Thoracic aorta (tissue), 2 donors: ENCODE results near the gene ZNHIT6. TPM values are rescaled to one million over a fixed set of nuclear protein-coding genes. Genes with fewer than 3 reads are reported as not detected.

Experiments used
- ATAC-seq: fragments of 150-250 bp; one replicate; pipeline ENCODE4 v1.8.0; 2017; ENCODE audit warnings: low read depth; ENCODE audit not compliant: insufficient number of reproducible peaks, low FRiP score
- DNase-seq: peaks from one replicate; pipeline ENCODE4 v3.0.0-alpha.2; 2020; ENCODE audit warnings: low spot score
- H3K27ac ChIP-seq, 2 donors: fragments of 200-600 bp; sonication (generic); 1 replicate in 1 of 2; 2 replicates in 1 of 2; pipeline ENCODE4 v1.5.1; 2016; ENCODE audit warnings: mild to moderate bottlenecking in 2 of 2, moderate library complexity in 2 of 2
- H3K27me3 ChIP-seq: fragments of 200-600 bp; sonication (generic); replicated peaks from 2 replicates; pipeline ENCODE4 v1.6.0; 2016; ENCODE audit warnings: mild to moderate bottlenecking; ENCODE audit not compliant: insufficient read depth
- H3K36me3 ChIP-seq: fragments of 200-600 bp; sonication (generic); one replicate; pipeline ENCODE4 v1.5.1; 2016
- H3K4me1 ChIP-seq, 2 donors: fragments of 200-600 bp; sonication (generic); 1 replicate in 1 of 2; 2 replicates in 1 of 2; pipeline versions ENCODE4 v1.5.1 to v1.6.0; 2016; ENCODE audit warnings: low read depth in 2 of 2, mild to moderate bottlenecking in 1 of 2; ENCODE audit not compliant: control insufficient read depth in 1 of 2
- H3K4me3 ChIP-seq: fragments of 200-600 bp; sonication (generic); 2 replicates; pipeline ENCODE4 v1.5.1; 2016; ENCODE audit warnings: mild to moderate bottlenecking
- H3K9me3 ChIP-seq: fragments of 200-600 bp; sonication (generic); 2 replicates; pipeline ENCODE4 v1.5.1; 2016
- total RNA-seq, 2 donors: library from RNA; depleted of rRNA; stranded (reverse); fragments of >200 nt; gene quantifications; one replicate each; pipeline versions ENCODE4 v1.1.0 to v1.2.3, GENCODE V29; 2016
- TF ChIP-seq, protein P1 (sequence below): fragments of 200-600 bp; sonication (generic); IDR thresholded peaks from one replicate; pipeline ENCODE4 v1.5.1; 2019; ENCODE audit warnings: antibody characterized with exemption

ZNHIT6 gene
- total RNA-seq, 2 donors from 2014 or later: 14.5 to 19.1 TPM

DNA sequence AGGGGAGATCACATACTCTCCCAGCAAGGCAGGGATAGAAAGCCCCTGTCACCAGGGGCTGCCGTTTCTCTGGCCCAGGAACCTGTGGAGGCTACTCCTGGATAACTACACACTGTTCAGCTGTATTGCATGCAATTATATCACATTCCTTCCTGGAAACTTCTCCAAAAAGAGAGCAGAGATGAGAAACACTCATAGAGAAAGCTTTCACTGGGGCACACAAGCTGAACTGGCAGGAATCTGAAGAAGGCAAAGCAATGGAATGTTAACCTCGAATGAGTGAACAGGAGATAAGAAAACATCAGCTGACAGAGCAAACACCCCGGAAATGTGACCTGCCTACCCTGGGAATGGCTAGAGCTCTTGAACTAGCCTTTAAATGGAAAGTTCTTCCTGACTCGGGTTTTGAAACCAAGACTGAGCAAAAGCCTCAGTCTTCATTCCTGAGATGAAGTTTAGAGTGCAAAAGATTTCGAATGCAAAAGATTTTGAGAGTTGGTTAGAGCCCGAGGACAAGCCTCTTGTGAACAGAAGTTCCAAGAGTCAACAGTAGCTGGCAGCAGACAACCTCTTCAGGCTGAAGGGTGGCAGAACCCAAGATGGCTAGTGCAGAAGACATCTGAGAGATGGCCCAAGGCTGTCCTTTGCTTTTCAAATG, 95.4 kb downstream of the ZNHIT6 start:
- peaks cover 22 to 25% of the 10 kb centered on the region in 2 donors for H3K4me1 ChIP-seq
- no peaks in the 10 kb centered on the region for H3K36me3 ChIP-seq
- H3K27me3 ChIP-seq: no peaks in the 10 kb centered on the region
- no peaks in the 10 kb centered on the region for H3K9me3 ChIP-seq
- H3K4me3 ChIP-seq: peak overlapping the region; percentile 48
- H3K27ac ChIP-seq: peak overlapping the region; percentile 62 to 63
- DNase-seq (no peak), ATAC-seq (no peak)
- TF ChIP-seq, protein P1, sequence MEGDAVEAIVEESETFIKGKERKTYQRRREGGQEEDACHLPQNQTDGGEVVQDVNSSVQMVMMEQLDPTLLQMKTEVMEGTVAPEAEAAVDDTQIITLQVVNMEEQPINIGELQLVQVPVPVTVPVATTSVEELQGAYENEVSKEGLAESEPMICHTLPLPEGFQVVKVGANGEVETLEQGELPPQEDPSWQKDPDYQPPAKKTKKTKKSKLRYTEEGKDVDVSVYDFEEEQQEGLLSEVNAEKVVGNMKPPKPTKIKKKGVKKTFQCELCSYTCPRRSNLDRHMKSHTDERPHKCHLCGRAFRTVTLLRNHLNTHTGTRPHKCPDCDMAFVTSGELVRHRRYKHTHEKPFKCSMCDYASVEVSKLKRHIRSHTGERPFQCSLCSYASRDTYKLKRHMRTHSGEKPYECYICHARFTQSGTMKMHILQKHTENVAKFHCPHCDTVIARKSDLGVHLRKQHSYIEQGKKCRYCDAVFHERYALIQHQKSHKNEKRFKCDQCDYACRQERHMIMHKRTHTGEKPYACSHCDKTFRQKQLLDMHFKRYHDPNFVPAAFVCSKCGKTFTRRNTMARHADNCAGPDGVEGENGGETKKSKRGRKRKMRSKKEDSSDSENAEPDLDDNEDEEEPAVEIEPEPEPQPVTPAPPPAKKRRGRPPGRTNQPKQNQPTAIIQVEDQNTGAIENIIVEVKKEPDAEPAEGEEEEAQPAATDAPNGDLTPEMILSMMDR: peak; percentile 34

DNA sequence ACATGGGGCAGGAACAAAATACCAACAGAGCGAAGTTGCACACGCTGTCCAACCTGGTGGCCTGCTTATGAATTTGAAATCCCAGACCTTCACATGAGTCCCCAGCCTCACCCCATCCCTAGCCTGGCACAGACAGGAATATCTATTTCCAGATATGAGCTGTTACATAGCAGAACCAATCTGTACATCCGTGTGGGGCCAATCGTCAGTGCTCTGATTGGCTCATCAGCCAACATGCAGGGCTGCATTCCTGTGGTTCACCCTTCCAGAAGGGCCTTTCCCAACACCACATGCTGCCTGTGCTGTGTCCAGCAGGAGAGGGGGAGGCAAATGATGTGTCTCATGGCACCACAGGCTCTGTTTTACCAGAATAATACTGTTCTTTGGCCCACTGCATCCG, 96.4 kb downstream of the ZNHIT6 start:
- peaks cover 22 to 30% of the 10 kb centered on the region in 2 donors for H3K4me1 ChIP-seq
- H3K36me3 ChIP-seq: no peaks in the 10 kb centered on the region
- no peaks in the 10 kb centered on the region for H3K27me3 ChIP-seq
- TF ChIP-seq, protein P1: no peak
- no peak overlapping the region for H3K4me3 ChIP-seq
- DNase-seq: no peak
- ATAC-seq: peak; percentile 33
- H3K9me3 ChIP-seq: no peaks in the 10 kb centered on the region
- H3K27ac ChIP-seq: peak overlapping the region; percentile 62 to 63

DNA sequence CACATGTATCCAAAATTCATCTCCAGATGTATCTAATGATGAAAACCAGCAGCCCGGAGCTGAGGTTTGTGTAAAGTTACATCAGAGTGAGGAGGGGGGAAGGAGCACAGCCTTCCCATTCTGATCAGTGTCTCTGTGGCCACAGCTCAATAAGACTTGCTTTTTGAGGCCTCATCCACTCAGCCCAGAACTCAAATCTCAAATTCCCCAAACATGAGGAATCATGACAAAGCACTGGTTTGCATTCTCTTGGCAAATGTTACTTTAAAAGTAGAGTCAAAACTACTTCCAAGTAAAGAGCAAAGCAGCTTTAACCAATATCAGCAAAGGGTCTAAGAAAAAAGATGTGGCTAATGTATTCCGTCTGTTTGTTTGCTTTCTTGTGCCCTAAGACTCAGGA, 96.8 kb downstream of the ZNHIT6 start:
- Histone ChIP-seq H3K4me3 (no peak overlapping the region), H3K9me3 (no peaks in the 10 kb centered on the region), H3K27me3 (no peaks in the 10 kb centered on the region), H3K4me1 (peaks cover 22 to 30% of the 10 kb centered on the region in 2 donors), H3K36me3 (no peaks in the 10 kb centered on the region), H3K27ac (peak overlapping the region; percentile 62 to 63)
- DNase-seq (no peak), ATAC-seq (no peak)
- TF ChIP-seq, protein P1: no peak

DNA sequence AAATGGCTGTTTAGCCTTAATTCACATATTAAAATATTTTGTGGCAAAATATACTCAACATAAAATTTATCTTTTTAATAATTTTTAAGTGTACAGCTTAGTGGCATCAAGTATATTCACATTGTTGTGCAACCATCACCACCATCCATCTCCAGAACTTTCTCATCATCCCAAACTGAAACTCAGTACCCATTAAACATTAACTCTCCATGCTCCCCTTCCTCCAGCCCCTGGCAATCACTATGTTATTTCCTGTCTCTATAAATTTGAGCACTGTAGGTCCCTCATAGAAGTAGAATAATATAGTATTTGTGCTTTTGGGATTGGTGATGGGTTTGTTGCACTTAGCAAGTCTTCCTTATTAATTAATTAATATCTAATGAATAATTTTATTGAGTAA, 98.3 kb downstream of the ZNHIT6 start:
- Histone ChIP-seq H3K27ac (no peak overlapping the region), H3K4me1 (peaks cover 22 to 30% of the 10 kb centered on the region in 2 donors), H3K36me3 (no peaks in the 10 kb centered on the region), H3K27me3 (no peaks in the 10 kb centered on the region), H3K9me3 (no peaks in the 10 kb centered on the region), H3K4me3 (no peak overlapping the region)
- TF ChIP-seq, protein P1: no peak
- DNase-seq (no peak), ATAC-seq (no peak)

DNA sequence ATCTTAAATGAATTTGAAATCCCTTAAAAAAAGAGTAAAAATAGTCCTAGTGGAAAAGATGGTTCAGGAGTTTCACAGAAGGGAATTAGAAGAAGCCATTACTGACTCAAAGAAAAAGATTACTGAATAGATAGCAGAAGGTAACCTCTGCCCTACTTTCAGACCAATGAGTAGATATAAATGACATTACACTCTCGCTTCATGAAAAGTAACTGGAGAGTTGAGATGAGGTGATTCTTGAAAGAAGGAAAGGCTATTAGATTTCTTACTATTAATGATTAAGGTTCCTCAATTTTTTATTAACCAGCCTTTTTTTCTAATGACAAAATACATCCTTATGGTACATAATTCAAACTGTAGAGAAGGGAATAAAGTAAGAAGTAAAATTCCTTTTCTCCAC, 99.4 kb downstream of the ZNHIT6 start:
- no peaks in the 10 kb centered on the region for H3K36me3 ChIP-seq
- no peak overlapping the region for H3K27ac ChIP-seq
- TF ChIP-seq, protein P1: no peak
- no peaks in the 10 kb centered on the region for H3K9me3 ChIP-seq
- peaks cover 22 to 30% of the 10 kb centered on the region in 2 donors for H3K4me1 ChIP-seq
- ATAC-seq (no peak), DNase-seq (no peak)
- H3K27me3 ChIP-seq: no peaks in the 10 kb centered on the region
- H3K4me3 ChIP-seq: no peak overlapping the region
